IMR-90 (cell line): Measurements from ENCODE around the gene MATN3. TPM values are rescaled to one million over a fixed set of nuclear protein-coding genes. Genes with fewer than 3 reads are reported as not detected.

Experiments
- ATAC-seq: fragments of 200-7000 bp; cut with Tn5 transposase; 2 replicates; pipeline ENCODE4 v1.9.1; 2020; ENCODE audit warnings: low read depth, mild to moderate bottlenecking, moderate library complexity
- BruUV-seq: library from RNA; stranded (reverse); fragments of 400-500 nt; replicated peaks from 2 replicates; lab custom pipeline; 2021; lab: Mats Ljungman, UMichigan
- CTCF ChIA-PET: fragments of 300-600 bp; formaldehyde crosslinking; extraction: SDS; loops from one replicate; lab custom pipeline; 2021; ENCODE audit warnings: antibody characterized with exemption; lab: Yijun Ruan, JAX
- POLR2A ChIA-PET: fragments of 300-600 bp; sonication (Branson Sonifier 250); formaldehyde crosslinking; loops from one replicate; lab custom pipeline; 2022; ENCODE audit warnings: antibody characterized with exemption; ENCODE audit not compliant: unreplicated experiment; lab: Charles Lee
- DNase-seq: peaks from one replicate; pipeline ENCODE4 v3.0.0; 2013
- H2AFZ ChIP-seq: replicated peaks from 2 replicates; pipeline ENCODE3; 2013; ENCODE audit warnings: low read length, mild to moderate bottlenecking; ENCODE audit not compliant: poor library complexity
- H2AK5ac ChIP-seq: 2 replicates; pipeline ENCODE4 v1.6.1; 2013; ENCODE audit warnings: low read depth, low read length, inconsistent platforms
- H2AK9ac ChIP-seq: replicated peaks from 2 replicates; pipeline ENCODE3; 2013; ENCODE audit warnings: mild to moderate bottlenecking, low read depth, low read length, moderate library complexity; ENCODE audit not compliant: poor library complexity
- H2BK120ac ChIP-seq: 2 replicates; pipeline ENCODE4 v1.6.1; 2013; ENCODE audit warnings: low read depth, low read length, inconsistent platforms
- H2BK15ac ChIP-seq: 3 replicates; pipeline ENCODE4 v1.6.1; 2013; ENCODE audit warnings: low read depth, low read length, inconsistent platforms
- H2BK20ac ChIP-seq: 2 replicates; pipeline ENCODE4 v1.6.1; 2013; ENCODE audit warnings: low read depth, mild to moderate bottlenecking, inconsistent platforms, low read length, moderate library complexity
- H2BK5ac ChIP-seq: 2 replicates; pipeline ENCODE4 v1.6.1; 2013; ENCODE audit warnings: mild to moderate bottlenecking, low read depth, low read length, inconsistent platforms; ENCODE audit not compliant: poor library complexity, severe bottlenecking
- H3K14ac ChIP-seq: replicated peaks from 2 replicates; pipeline ENCODE4 v1.6.1; 2013; ENCODE audit warnings: low read depth, low read length, inconsistent platforms
- H3K18ac ChIP-seq: 2 replicates; pipeline ENCODE4 v1.6.1; 2013; ENCODE audit warnings: low read depth, low read length, control low read depth
- H3K23ac ChIP-seq: 2 replicates; pipeline ENCODE4 v1.6.1; 2013; ENCODE audit warnings: low read depth, low read length, inconsistent platforms
- H3K27ac ChIP-seq: 2 replicates; pipeline ENCODE4 v1.5.1; 2013; ENCODE audit warnings: mild to moderate bottlenecking, control low read depth, low read length; ENCODE audit not compliant: insufficient read depth
- H3K27me3 ChIP-seq: 2 replicates; pipeline ENCODE4 v1.6.1; 2013; ENCODE audit warnings: low read length; ENCODE audit not compliant: control insufficient read depth, insufficient read depth
- H3K36me3 ChIP-seq: 2 replicates; pipeline ENCODE4 v1.6.1; 2013; ENCODE audit warnings: low read length, mixed read lengths; ENCODE audit not compliant: control insufficient read depth, insufficient read depth
- H3K4ac ChIP-seq: 2 replicates; pipeline ENCODE4 v1.6.1; 2013; ENCODE audit warnings: low read depth, low read length, inconsistent platforms
- H3K4me1 ChIP-seq: 2 replicates; pipeline ENCODE4 v1.6.1; 2013; ENCODE audit warnings: low read length, mixed read lengths; ENCODE audit not compliant: control insufficient read depth, insufficient read depth
- H3K4me2 ChIP-seq: 2 replicates; pipeline ENCODE4 v1.6.1; 2013; ENCODE audit warnings: low read depth, mild to moderate bottlenecking, control low read depth, low read length, moderate library complexity
- H3K4me3 ChIP-seq: 2 replicates; pipeline ENCODE4 v1.5.1; 2013; ENCODE audit warnings: low read depth, mild to moderate bottlenecking, control low read depth, low read length, moderate library complexity; ENCODE audit not compliant: insufficient read depth
- H3K56ac ChIP-seq: 2 replicates; pipeline ENCODE4 v1.6.1; 2013; ENCODE audit warnings: low read length, inconsistent platforms; ENCODE audit not compliant: insufficient read depth; ENCODE audit errors: extremely low read depth
- H3K79me1 ChIP-seq, 2 experiments: 2 replicates each; pipeline ENCODE4 v1.6.1; 2013; ENCODE audit warnings: low read length in 2 of 2, inconsistent platforms in 1 of 2, low read depth in 1 of 2
- H3K9ac ChIP-seq: 2 replicates; pipeline ENCODE4 v1.6.1; 2013; ENCODE audit warnings: low read depth, low read length, control low read depth
- H3K9me1 ChIP-seq: 2 replicates; pipeline ENCODE4 v1.6.1; 2013; ENCODE audit warnings: low read length, inconsistent platforms; ENCODE audit not compliant: insufficient read depth
- H3K9me3 ChIP-seq: 2 replicates; pipeline ENCODE4 v1.6.1; 2013; ENCODE audit warnings: low read length; ENCODE audit not compliant: control insufficient read depth, insufficient read depth
- H4K20me1 ChIP-seq: 2 replicates; pipeline ENCODE4 v1.6.1; 2013; ENCODE audit warnings: low read length, inconsistent platforms; ENCODE audit not compliant: insufficient read depth
- H4K5ac ChIP-seq: 2 replicates; pipeline ENCODE4 v1.6.1; 2013; ENCODE audit warnings: mild to moderate bottlenecking, low read depth, low read length, control low read depth
- H4K8ac ChIP-seq, 2 experiments: 2 replicates each; pipeline ENCODE4 v1.6.1; 2013; ENCODE audit warnings: low read depth in 2 of 2, low read length in 2 of 2, control low read depth in 1 of 2, inconsistent platforms in 1 of 2
- H4K91ac ChIP-seq: 2 replicates; pipeline ENCODE4 v1.6.1; 2013; ENCODE audit warnings: low read depth, low read length, inconsistent platforms; ENCODE audit not compliant: insufficient read depth
- BHLHE40 ChIP-seq: fragments of 150-350 bp; IDR thresholded peaks from 2 replicates; pipeline ENCODE4 v1.6.1; 2016; ENCODE audit warnings: mild to moderate bottlenecking, low read depth, low read length
- CEBPB ChIP-seq: IDR thresholded peaks from 2 replicates; pipeline ENCODE4 v1.6.1; 2012; ENCODE audit warnings: low read depth, low read length, improper control_type of control experiment
- CHD1 ChIP-seq: IDR thresholded peaks from 2 replicates; pipeline ENCODE4 v1.6.1; 2012; ENCODE audit warnings: low read depth, low read length, improper control_type of control experiment
- CTCF ChIP-seq: conservative IDR thresholded peaks from 2 replicates; pipeline ENCODE4 v1.5.1; 2012; ENCODE audit warnings: mild to moderate bottlenecking, low read depth, low read length, improper control_type of control experiment
- ELK1 ChIP-seq: fragments of 150-350 bp; IDR thresholded peaks from 2 replicates; pipeline ENCODE4 v1.6.1; 2016; ENCODE audit warnings: low read depth, mild to moderate bottlenecking, low read length, moderate library complexity, borderline replicate concordance
- FOS ChIP-seq: fragments of 150-350 bp; IDR thresholded peaks from 2 replicates; pipeline ENCODE4 v1.6.1; 2016; ENCODE audit warnings: low read depth, low read length
- MAFK ChIP-seq: IDR thresholded peaks from 2 replicates; pipeline ENCODE4 v1.6.1; 2012; ENCODE audit warnings: low read depth, low read length, improper control_type of control experiment
- MAZ ChIP-seq: IDR thresholded peaks from 2 replicates; pipeline ENCODE4 v1.6.1; 2012; ENCODE audit warnings: low read depth, mild to moderate bottlenecking, low read length, improper control_type of control experiment, moderate library complexity, borderline replicate concordance
- MXI1 ChIP-seq: IDR thresholded peaks from 2 replicates; pipeline ENCODE4 v1.6.1; 2012; ENCODE audit warnings: low read depth, mild to moderate bottlenecking, low read length, moderate library complexity, borderline replicate concordance
- NFE2L2 ChIP-seq: fragments of 150-350 bp; IDR thresholded peaks from 2 replicates; pipeline ENCODE4 v1.6.1; 2016; ENCODE audit warnings: low read depth, mild to moderate bottlenecking, low read length
- POLR2A ChIP-seq: IDR thresholded peaks from 2 replicates; pipeline ENCODE4 v1.6.1; 2012; ENCODE audit warnings: mild to moderate bottlenecking, low read depth, low read length
- RAD21 ChIP-seq: IDR thresholded peaks from 2 replicates; pipeline ENCODE4 v1.6.1; 2012; ENCODE audit warnings: low read length, improper control_type of control experiment
- RCOR1 ChIP-seq: IDR thresholded peaks from 2 replicates; pipeline ENCODE4 v1.6.1; 2012; ENCODE audit warnings: mild to moderate bottlenecking, low read length, improper control_type of control experiment; ENCODE audit not compliant: insufficient replicate concordance
- RFX5 ChIP-seq: IDR thresholded peaks from 2 replicates; pipeline ENCODE4 v1.8.0; 2012; ENCODE audit warnings: low read depth, mild to moderate bottlenecking, low read length, moderate library complexity
- SMC3 ChIP-seq: fragments of 150-350 bp; IDR thresholded peaks from 2 replicates; pipeline ENCODE4 v1.6.1; 2016; ENCODE audit warnings: low read depth, mild to moderate bottlenecking, antibody characterized with exemption, low read length, moderate library complexity
- USF2 ChIP-seq: fragments of 150-350 bp; IDR thresholded peaks from 2 replicates; pipeline ENCODE4 v1.6.1; 2017; ENCODE audit warnings: mild to moderate bottlenecking, antibody characterized with exemption, low read length, low read depth
- WGBS, 2 experiments: methylation state at CpG; one replicate each; pipeline versions ENCODE4 v1.1.5 to v1.1.7; 2013; ENCODE audit warnings: missing lambda C conversion rate in 2 of 2; ENCODE audit not compliant: insufficient read length in 1 of 2; ENCODE audit errors: extremely low coverage in 2 of 2; 5-methylcytosine and 5-hydroxymethylcytosine counted together
- dilution Hi-C: fragments of 300-500 bp; cut with HindIII; formaldehyde crosslinking; loops from one replicate; pipeline ENCODE4 v1.14.3; 2018; ENCODE audit warnings: low sequenced_read_pairs; ENCODE audit not compliant: unreplicated experiment
- in situ Hi-C: fragments of 300-500 bp; cut with MboI; formaldehyde crosslinking; loops from 3 replicates; pipeline ENCODE4 v1.14.3; 2019; ENCODE audit warnings: low sequenced_read_pairs, inconsistent platforms, mixed read lengths
- intact Hi-C: fragments of 100-400 bp; cut with micrococcal nuclease; formaldehyde crosslinking; loops from 2 replicates; pipeline ENCODE4 v1.10.0; 2022
- polyA plus RNA-seq, 3 experiments: library from polyadenylated mRNA; depleted of rRNA; stranded (reverse); fragments of >200 nt; gene quantifications; 2 replicates each; pipeline ENCODE4 v1.2.3, GENCODE V29; 2012; ENCODE audit warnings: low replicate concordance in 1 of 3
- total RNA-seq: library from RNA; depleted of rRNA; stranded (reverse); fragments of >200 nt; gene quantifications from 2 replicates; pipeline ENCODE4 v1.2.3, GENCODE V29; 2012

Gene MATN3
- total and polyA plus RNA-seq, 2 of the 4 experiments (the other 2 are of a cell fraction) = 0.90 to 3.0 TPM

GRCh38 chr2:20034821-20035220 is 22.4 kb upstream of the MATN3 start:
- Histone ChIP-seq H3K27ac (no peak overlapping the region), H3K9me1 (peaks cover 2% of the 10 kb centered on the region; the same call in 1 of the 2 replicates), H3K23ac (no peak overlapping the region), H4K20me1 (peaks cover 31% of the 10 kb centered on the region; the same call in 1 of the 2 replicates), H3K4ac (no peak overlapping the region), H4K91ac (no peak overlapping the region), H2BK120ac (no peak overlapping the region), H2BK20ac (no peak overlapping the region), H3K4me2 (no peak overlapping the region), H2BK15ac (no peak overlapping the region), H3K9ac (no peak overlapping the region), H3K18ac (no peak overlapping the region), H3K9me3 (no peaks in the 10 kb centered on the region), H3K4me3 (no peak overlapping the region), H2AK5ac (no peak overlapping the region), H3K36me3 (peaks cover 63% of the 10 kb centered on the region), H3K4me1 (0 out of 2 replicates have a peak, but pooled peaks cover 1% of the 10 kb centered on the region), H2BK5ac (no peak overlapping the region), H3K14ac (no peak overlapping the region), H4K8ac (no peak overlapping the region), H3K27me3 (no peaks in the 10 kb centered on the region), H2AK9ac (no peak overlapping the region), H2AFZ (no peak overlapping the region), H4K5ac (no peak overlapping the region), H3K56ac (no peak overlapping the region), H3K79me1 (peaks cover 40 to 52% of the 10 kb centered on the region in 2 experiments)
- BruUV-seq = no TSS peak
- ChIA-PET CTCF (interaction anchor here (1.2 kb wide), 1 partner anchor 20 kb away, joined by 3 read pairs; no protein-coding TSS in a partner anchor), POLR2A (no interaction called here)
- WGBS, 2 experiments = 80% methylated on average over 1 of the region's 2 CpGs; no CpG with 5 or more reads in 1 of the 2 experiments
- no peak for DNase-seq
- in situ Hi-C loops = no loop called here
- ATAC-seq = no peak
- intact Hi-C loops = loop anchor here (5.0 kb wide), 1 partner anchor 57 kb away; no protein-coding TSS in a partner anchor
- dilution Hi-C loops = no loop called here
- TF ChIP-seq FOS (no peak), RFX5 (no peak), ELK1 (no peak), MXI1 (no peak), CHD1 (no peak), SMC3 (no peak), POLR2A (no peak), CTCF (no peak), NFE2L2 (no peak), MAFK (no peak), RAD21 (no peak), CEBPB (no peak), BHLHE40 (no peak), MAZ (no peak), RCOR1 (no peak), USF2 (no peak)
